K562 (cell line): ENCODE data around the gene NTM. TPM values are rescaled to one million over a fixed set of nuclear protein-coding genes. Genes with fewer than 3 reads are reported as not detected.

Experiments used
- ARID2 ChIP-seq: fragments of 450-650 bp; IDR thresholded peaks from 2 replicates; pipeline ENCODE4 v1.6.1; 2017; ENCODE audit warnings: antibody characterized with exemption, mild to moderate bottlenecking
- COPS2 ChIP-seq: fragments of 450-650 bp; conservative IDR thresholded peaks from 2 replicates; pipeline ENCODE4 v1.6.1; 2016; ENCODE audit warnings: mild to moderate bottlenecking, moderate library complexity
- ERF ChIP-seq: fragments of 450-650 bp; formaldehyde crosslinking; IDR thresholded peaks from 2 replicates; pipeline ENCODE4 v1.4.0; 2020; ENCODE audit warnings: mild to moderate bottlenecking, mixed read lengths
- ETV1 ChIP-seq: fragments of 450-650 bp; conservative IDR thresholded peaks from 2 replicates; pipeline ENCODE4 v1.6.1; 2016; ENCODE audit warnings: missing genetic modification characterization, control low read depth, low read depth, missing compliant biosample characterization
- GABPB1 ChIP-seq: sonication (generic); formaldehyde crosslinking; IDR thresholded peaks from 2 replicates; pipeline ENCODE4 v1.8.0; 2022; ENCODE audit warnings: mild to moderate bottlenecking, missing genetic modification reagents
- GTF2A2 ChIP-seq: IDR thresholded peaks from 2 replicates; pipeline ENCODE4 v1.6.1; 2016; ENCODE audit warnings: mild to moderate bottlenecking, missing genetic modification characterization, missing compliant biosample characterization
- MLX ChIP-seq, 2 experiments: fragments of 450-650 bp in 1 of 2; sonication (generic) in 1 of 2; formaldehyde crosslinking; conservative IDR thresholded peaks; 2 replicates each; pipeline versions ENCODE4 v1.4.0 to v1.8.1; 2020 to 2022; ENCODE audit warnings: mild to moderate bottlenecking in 1 of 2, missing genetic modification reagents in 1 of 2
- POLR2AphosphoS2 ChIP-seq: IDR thresholded peaks from 2 replicates; pipeline ENCODE4 v1.6.1; 2012; ENCODE audit warnings: low read length, improper control_type of control experiment
- SAP30 ChIP-seq: fragments of 200-600 bp; sonication (generic); IDR thresholded peaks from 2 replicates; pipeline ENCODE4 v1.6.1; 2012; ENCODE audit warnings: borderline replicate concordance, low read depth, mild to moderate bottlenecking, moderate library complexity, low read length, control low read depth, inconsistent platforms; ENCODE audit not compliant: insufficient read depth, poor library complexity, severe bottlenecking
- SNAPC5 ChIP-seq: fragments of 250-450 bp; sonication (Bioruptor Pico); IDR thresholded peaks from 2 replicates; pipeline ENCODE4 v1.8.0; 2021; ENCODE audit warnings: moderate library complexity, mild to moderate bottlenecking, inconsistent platforms
- ZNF24 ChIP-seq: fragments of 450-650 bp; IDR thresholded peaks from 2 replicates; pipeline ENCODE4 v1.6.1; 2016
- ZNF354B ChIP-seq: fragments of 250-450 bp; sonication (Bioruptor Pico); IDR thresholded peaks from 2 replicates; pipeline ENCODE4 v1.4.0; 2020
- ZNF766 ChIP-seq: fragments of 200-800 bp; sonication (Bioruptor generic); conservative IDR thresholded peaks from 2 replicates; pipeline ENCODE4 v1.6.1; 2016; ENCODE audit warnings: missing genetic modification characterization, missing compliant biosample characterization
- polyA plus RNA-seq, 8 experiments: library from polyadenylated mRNA; depleted of rRNA in 4 of 8; stranded (reverse) in 5 of 8; unstranded in 3 of 8; fragments of >200 nt; fragmentation: Nextera tagmentation in 2 of 8; fragmentation: Illumina TruSeq in 1 of 8; extraction: Ambion mirVana in 2 of 8; extraction: Trizol in 1 of 8; gene quantifications; 2 replicates each; pipeline versions ENCODE4 v1.2.1 to v1.2.3, GENCODE V29; 2011 to 2014; ENCODE audit warnings: inconsistent platforms in 1 of 8, missing spikeins in 1 of 8
- total RNA-seq, 7 experiments: library from RNA; depleted of rRNA in 6 of 7; stranded (reverse); fragments of >200 nt in 6 of 7; fragmentation: Illumina TruSeq in 2 of 7; extraction: Trizol in 2 of 7; gene quantifications; 2 replicates each; pipeline versions ENCODE4 v1.2.1 to v1.2.3, GENCODE V29; 2011 to 2021; ENCODE audit warnings: low replicate concordance in 1 of 7

Gene NTM
- total and polyA plus RNA-seq, 9 of the 15 experiments (the other 6 are each of a cell fraction or from before 2014, with no cell fraction given): not detected

GRCh38 chr11:131665344-131665968 is 295.0 kb downstream of the NTM start (continued):
- TF ChIP-seq SAP30: no peak
- no peak for TF ChIP-seq POLR2AphosphoS2
- TF ChIP-seq ETV1: no peak
- TF ChIP-seq GABPB1: no peak
- TF ChIP-seq ERF: no peak
- TF ChIP-seq COPS2: no peak
- no peak for TF ChIP-seq ZNF354B (CRISPR knock-in tag)
- TF ChIP-seq SNAPC5 (CRISPR knock-in tag): no peak
- no peak for TF ChIP-seq MLX (CRISPR knock-in tag; conservative IDR thresholded peaks at IDR 0.05)
- no peak for TF ChIP-seq ARID2
- TF ChIP-seq GTF2A2 (tag): no peak
- no peak for TF ChIP-seq ZNF24
- TF ChIP-seq ZNF766 (CRISPR knock-in tag): no peak
